NCI-H748 treated with DMSO at 0.1 percent for 48 hours (cell line): ENCODE measurements around the gene PIGW.
A peak's percentile ranks its signal among the peaks of the same experiment; 100 is the strongest.

Experiments used
- DNase-seq: peaks from one replicate; lab custom pipeline; 2025; lab: John Stamatoyannopoulos, UW

Gene PIGW

GRCh38 chr17:36509272-36509985 lies 25.4 kb upstream of the PIGW start:
- DNase-seq, result no peak

GRCh38 chr17:36510636-36511035 lies 24.2 kb upstream of the PIGW start:
- no peak for DNase-seq

- no peak for DNase-seq
Observed at GRCh38 chr17:36511216-36511615, 23.6 kb upstream of the PIGW start.

- DNase-seq, result no peak
Observed at GRCh38 chr17:36512641-36513040, 22.1 kb upstream of the PIGW start.

GRCh38 chr17:36514856-36515255 lies 19.9 kb upstream of the PIGW start:
- no peak for DNase-seq

GRCh38 chr17:36515837-36516236 lies 18.9 kb upstream of the PIGW start:
- no peak for DNase-seq

- DNase-seq, result no peak
Observed at GRCh38 chr17:36523113-36523512, 11.7 kb upstream of the PIGW start.

- DNase-seq, result no peak
Observed at GRCh38 chr17:36524428-36524876, 10.3 kb upstream of the PIGW start.

GRCh38 chr17:36525113-36525512 lies 9.7 kb upstream of the PIGW start:
- no peak for DNase-seq

- no peak for DNase-seq
Observed at GRCh38 chr17:36525888-36526287, 8.9 kb upstream of the PIGW start.

GRCh38 chr17:36527621-36528250 lies 7.1 kb upstream of the PIGW start:
- DNase-seq, result no peak

GRCh38 chr17:36529121-36529520 lies 5.7 kb upstream of the PIGW start:
- no peak for DNase-seq

- no peak for DNase-seq
Observed at GRCh38 chr17:36532435-36532975, 2.3 kb upstream of the PIGW start.

GRCh38 chr17:36533935-36534839 lies 600 bp upstream of the PIGW start:
- DNase-seq, result peak; percentile 72

GRCh38 chr17:36535669-36536081 lies 888 bp downstream of the PIGW start:
- DNase-seq, result no peak

- DNase-seq, result no peak
Observed at GRCh38 chr17:36540696-36541095, 5.9 kb downstream of the PIGW start.

GRCh38 chr17:36542755-36543154 lies 8.0 kb downstream of the PIGW start:
- no peak for DNase-seq

GRCh38 chr17:36544044-36544306 lies 9.2 kb downstream of the PIGW start:
- no peak for DNase-seq

- DNase-seq, result peak; percentile 70
Observed at GRCh38 chr17:36544307-36545076, 9.7 kb downstream of the PIGW start, which contains the start of gene GGNBP2. Gene GGNBP2, plus strand, starts transcription at chr17:36544919. Its CDS starts 806 bp downstream, at chr17:36545725.

- no peak for DNase-seq
Observed at GRCh38 chr17:36545077-36545464, 10.3 kb downstream of the PIGW start.

GRCh38 chr17:36545465-36546417 lies 11.0 kb downstream of the PIGW start:
- DNase-seq, result peak; percentile 89
